Stimulated activated naive B cell treated with anti-CD40 and anti-IgM and Interleukin-4, amounts not matched to agents 10 μg/mL and 1 μg/mL and 100 μg/mL, for 72 hours (primary cell): Measurements from ENCODE around the gene LTO1.
"Not testable (repeated sequence)": the region's sequence is repeated elsewhere in the genome, so short reads cannot be mapped to it uniquely, and the experiment has no call there.

ENCODE experiments used
- ATAC-seq, 2 donors: fragments of 150-1000 bp; cut with Tn5 transposase; replicated peaks; 2 replicates each; pipeline ENCODE4 v1.10.0; 2021; ENCODE audit warnings: moderate library complexity in 1 of 2
- DNase-seq: peaks from one replicate; pipeline ENCODE4 v3.0.0; 2021
- H3K27ac Mint-ChIP-seq: one replicate; pipeline ENCODE4 v1.8.0; 2022; ENCODE audit warnings: mild to moderate bottlenecking, mixed read lengths
- H3K27me3 Mint-ChIP-seq, 2 donors: one replicate each; pipeline ENCODE4 v1.8.0; 2022; ENCODE audit warnings: mixed read lengths in 2 of 2
- H3K36me3 Mint-ChIP-seq, 2 donors: one replicate each; pipeline ENCODE4 v1.8.0; 2022; ENCODE audit warnings: mixed read lengths in 2 of 2, mild to moderate bottlenecking in 1 of 2
- H3K4me1 Mint-ChIP-seq, 2 donors: one replicate each; pipeline ENCODE4 v1.8.0; 2022; ENCODE audit warnings: mixed read lengths in 2 of 2, mild to moderate bottlenecking in 1 of 2
- H3K4me3 Mint-ChIP-seq, 2 donors: one replicate each; pipeline ENCODE4 v1.8.0; 2022; ENCODE audit warnings: mild to moderate bottlenecking in 2 of 2, mixed read lengths in 2 of 2, moderate library complexity in 1 of 2
- H3K9me3 Mint-ChIP-seq, 2 donors: one replicate each; pipeline ENCODE4 v1.8.0; 2022; ENCODE audit warnings: mixed read lengths in 2 of 2, mild to moderate bottlenecking in 1 of 2

The LTO1 gene

DNA sequence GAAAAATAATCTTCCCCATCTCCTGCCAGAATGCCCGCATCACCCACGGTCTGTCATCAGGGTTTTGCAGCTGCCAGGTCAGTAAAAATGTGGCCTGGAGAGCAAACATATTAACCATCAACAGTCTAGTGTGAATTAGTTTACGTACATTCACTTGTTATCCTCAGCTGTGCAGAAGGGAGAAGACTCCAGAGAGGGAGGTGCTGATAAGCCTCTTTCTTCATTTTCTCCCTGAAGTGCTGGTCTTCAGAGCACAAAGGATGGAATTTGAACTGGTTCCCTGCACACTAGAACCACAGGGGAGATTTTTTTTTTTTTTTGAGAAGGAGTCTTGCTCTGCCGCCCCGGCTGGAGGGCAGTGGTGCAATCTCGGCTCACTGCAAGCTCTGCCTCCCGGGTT is 20.4 kb upstream of the LTO1 start:
- Mint-ChIP-seq H3K4me1 (peaks cover 12% of the 10 kb centered on the region in 2 donors), H3K9me3 (peaks cover 4 to 8% of the 10 kb centered on the region in 2 donors), H3K4me3 (no peak overlapping the region), H3K27ac (no peak overlapping the region), H3K36me3 (no peaks in the 10 kb centered on the region), H3K27me3 (peaks cover 58 to 76% of the 10 kb centered on the region in 2 donors)
- DNase-seq (no peak), ATAC-seq (no peak)

DNA sequence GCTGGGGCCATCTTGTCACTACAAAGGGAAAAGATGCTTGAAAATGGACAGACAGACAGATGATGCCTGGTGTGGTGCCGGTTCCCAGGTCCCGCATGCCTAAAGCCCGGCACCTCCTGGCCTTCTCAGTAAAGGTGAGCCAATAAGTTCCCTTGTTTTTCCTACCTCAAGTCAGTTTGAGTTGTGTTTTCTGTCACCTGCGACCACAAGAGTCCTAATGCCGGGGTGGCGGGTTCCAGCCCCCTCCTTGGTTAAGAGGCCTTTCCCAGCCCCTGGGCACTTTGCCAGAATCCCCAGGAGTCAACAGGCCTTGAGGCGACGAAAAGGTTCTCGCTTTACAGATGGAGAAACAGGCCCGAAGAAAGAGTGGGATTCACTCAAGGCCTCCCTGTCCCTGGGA is 19.6 kb upstream of the LTO1 start:
- H3K4me1 Mint-ChIP-seq: peaks cover 12% of the 10 kb centered on the region in 2 donors
- H3K9me3 Mint-ChIP-seq: peaks cover 4 to 10% of the 10 kb centered on the region in 2 donors
- no peak overlapping the region for H3K27ac Mint-ChIP-seq
- no peak for ATAC-seq
- no peak for DNase-seq
- peaks cover 60 to 80% of the 10 kb centered on the region in 2 donors for H3K27me3 Mint-ChIP-seq
- H3K4me3 Mint-ChIP-seq: no peak overlapping the region
- no peaks in the 10 kb centered on the region for H3K36me3 Mint-ChIP-seq

- DNase-seq (no peak), ATAC-seq (no peak)
- H3K4me3 Mint-ChIP-seq: no peak overlapping the region
- peaks cover 6 to 7% of the 10 kb centered on the region in 2 donors for H3K4me1 Mint-ChIP-seq
- no peak overlapping the region for H3K27ac Mint-ChIP-seq
- H3K9me3 Mint-ChIP-seq: peaks cover 4 to 10% of the 10 kb centered on the region in 2 donors
- no peaks in the 10 kb centered on the region for H3K36me3 Mint-ChIP-seq
- peaks cover 70 to 87% of the 10 kb centered on the region in 2 donors for H3K27me3 Mint-ChIP-seq
These were observed 17.3 kb upstream of the LTO1 start for GRCh38 chr11:69692422-69692821.

DNA sequence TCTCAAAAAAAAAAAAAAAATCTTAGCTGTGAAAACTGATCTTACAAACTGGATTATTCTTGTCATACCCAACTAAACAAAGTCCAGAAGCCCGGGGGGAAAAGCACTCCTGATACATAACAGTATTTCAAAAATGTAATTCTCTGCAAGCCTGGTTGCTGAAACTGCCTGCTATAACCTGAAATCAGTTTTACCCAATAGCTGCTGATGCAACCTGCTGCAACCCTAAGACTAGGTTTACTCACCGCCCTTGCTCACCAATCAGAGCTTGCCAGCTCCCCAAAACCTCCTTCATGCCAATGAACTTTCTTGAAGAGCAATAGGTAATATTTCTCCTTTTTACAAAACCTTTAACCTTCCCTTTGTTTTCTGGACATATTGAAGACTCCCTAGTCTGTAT is 16.3 kb upstream of the LTO1 start:
- ATAC-seq (no peak), DNase-seq (no peak)
- Mint-ChIP-seq H3K4me1 (peaks cover 6 to 7% of the 10 kb centered on the region in 2 donors), H3K27ac (no peak overlapping the region), H3K36me3 (no peaks in the 10 kb centered on the region), H3K4me3 (no peak overlapping the region), H3K27me3 (peaks cover 65 to 84% of the 10 kb centered on the region in 2 donors), H3K9me3 (peaks cover 4 to 10% of the 10 kb centered on the region in 2 donors)

- Mint-ChIP-seq H3K27ac (no peak overlapping the region), H3K4me1 (peaks cover 11 to 18% of the 10 kb centered on the region in 2 donors), H3K9me3 (peaks cover 4 to 10% of the 10 kb centered on the region in 2 donors), H3K36me3 (no peaks in the 10 kb centered on the region), H3K27me3 (peaks cover 66 to 83% of the 10 kb centered on the region in 2 donors), H3K4me3 (no peak overlapping the region)
- DNase-seq (no peak), ATAC-seq (no peak)
These were observed 14.5 kb upstream of the LTO1 start for GRCh38 chr11:69689484-69690319.

DNA sequence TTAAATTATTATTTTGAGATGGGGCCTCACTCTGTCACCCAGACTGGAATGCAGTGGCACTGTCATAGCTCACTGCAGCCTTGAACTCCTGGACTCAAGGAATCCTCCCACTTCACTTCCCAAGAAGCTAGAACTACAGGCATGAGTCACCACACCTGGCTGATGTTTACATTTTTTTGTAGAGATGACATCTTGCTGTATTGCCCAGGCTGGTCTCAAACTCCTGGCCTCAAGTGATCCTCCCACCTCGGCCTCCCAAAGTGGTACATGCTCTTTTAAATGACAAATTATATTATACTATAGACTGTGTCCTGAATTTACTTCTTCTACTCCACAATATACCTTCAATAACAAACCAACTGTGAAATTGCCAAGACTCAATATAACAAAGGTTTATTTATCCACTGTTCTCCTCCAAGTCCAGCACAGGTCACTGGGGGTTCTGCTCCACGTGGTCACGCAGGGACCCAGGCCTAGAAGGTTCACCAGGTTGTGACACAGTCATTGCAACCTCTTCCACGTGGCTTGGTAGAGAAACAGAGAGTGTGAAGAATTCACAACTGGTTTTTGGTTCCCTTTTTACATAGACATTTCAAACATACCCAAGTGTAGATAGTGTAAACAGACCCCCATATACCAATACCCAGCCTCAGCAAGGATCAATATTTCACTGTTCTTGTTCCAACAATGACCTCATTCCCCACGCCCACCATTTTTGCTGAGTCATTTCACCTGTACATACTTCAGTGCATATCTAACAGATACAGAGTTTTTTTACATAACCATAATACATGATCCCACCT is 13.0 kb upstream of the LTO1 start:
- peaks cover 60 to 77% of the 10 kb centered on the region in 2 donors for H3K27me3 Mint-ChIP-seq
- H3K27ac Mint-ChIP-seq, DNase-seq, H3K9me3 Mint-ChIP-seq, H3K4me3 Mint-ChIP-seq, H3K36me3 Mint-ChIP-seq: not testable (repeated sequence)
- ATAC-seq: peak in 1 of 2 donors; percentile 28
- H3K4me1 Mint-ChIP-seq: peaks cover 11 to 18% of the 10 kb centered on the region in 2 donors

- no peak for ATAC-seq
- no peak overlapping the region for H3K27ac Mint-ChIP-seq
- H3K4me1 Mint-ChIP-seq: peaks cover 11 to 18% of the 10 kb centered on the region in 2 donors
- peaks cover 51 to 64% of the 10 kb centered on the region in 2 donors for H3K27me3 Mint-ChIP-seq
- no peak for DNase-seq
- H3K4me3 Mint-ChIP-seq: no peak overlapping the region
- no peaks in the 10 kb centered on the region for H3K36me3 Mint-ChIP-seq
- peaks cover 1 to 4% of the 10 kb centered on the region in 2 donors for H3K9me3 Mint-ChIP-seq
These were observed 11.7 kb upstream of the LTO1 start for GRCh38 chr11:69686856-69687255.

DNA sequence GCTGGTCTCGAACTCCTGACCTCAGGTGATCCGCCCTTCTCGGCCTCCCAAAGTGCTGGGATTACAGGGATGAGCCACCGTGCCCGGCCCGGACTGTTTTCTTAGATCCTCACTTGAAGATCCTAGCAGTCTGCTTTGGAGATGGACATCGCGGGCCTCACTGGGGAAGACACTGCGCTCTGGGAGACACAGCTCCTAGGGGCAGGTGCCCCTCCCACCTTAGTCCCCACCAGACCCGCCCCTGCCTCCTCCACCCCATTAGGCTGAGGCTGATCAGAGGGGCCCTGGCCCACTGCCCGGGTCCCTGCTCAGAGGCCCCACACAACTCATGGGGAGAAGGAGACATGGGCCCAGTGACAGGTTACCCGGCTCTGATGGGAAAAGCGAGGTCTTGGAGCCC is 11.3 kb upstream of the LTO1 start:
- no peaks in the 10 kb centered on the region for H3K36me3 Mint-ChIP-seq
- peaks cover 51 to 60% of the 10 kb centered on the region in 2 donors for H3K27me3 Mint-ChIP-seq
- no peak for DNase-seq
- H3K27ac Mint-ChIP-seq: no peak overlapping the region
- H3K4me1 Mint-ChIP-seq: peaks cover 11 to 18% of the 10 kb centered on the region in 2 donors
- peaks cover 1 to 4% of the 10 kb centered on the region in 2 donors for H3K9me3 Mint-ChIP-seq
- no peak overlapping the region for H3K4me3 Mint-ChIP-seq
- no peak for ATAC-seq

DNA sequence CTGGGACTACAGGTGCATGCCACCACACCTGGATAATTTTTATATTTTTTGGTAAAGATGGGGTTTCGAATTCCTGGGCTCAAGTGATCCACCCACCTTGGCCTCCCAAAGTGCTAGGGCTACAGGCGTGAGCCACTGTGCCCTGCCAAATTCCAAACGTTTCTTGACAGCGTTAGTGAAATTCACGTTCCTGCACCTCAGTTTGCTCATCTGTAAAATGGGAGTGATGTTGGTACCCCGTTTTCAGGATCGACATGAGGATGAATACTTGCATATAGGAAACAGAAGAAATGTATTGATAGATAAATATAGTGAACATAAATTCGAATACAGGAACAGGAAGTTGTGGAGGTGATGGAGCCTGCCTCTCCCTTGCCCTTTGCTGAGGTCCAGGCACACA is 10.2 kb upstream of the LTO1 start:
- peaks cover 8 to 18% of the 10 kb centered on the region in 2 donors for H3K4me1 Mint-ChIP-seq
- peak overlapping the region; percentile 39 to 47 for H3K4me3 Mint-ChIP-seq
- H3K36me3 Mint-ChIP-seq: no peaks in the 10 kb centered on the region
- DNase-seq (no peak), ATAC-seq (no peak)
- peaks cover 0 to 1% of the 10 kb centered on the region in 2 donors for H3K9me3 Mint-ChIP-seq
- no peak overlapping the region for H3K27ac Mint-ChIP-seq
- peaks cover 47 to 55% of the 10 kb centered on the region in 2 donors for H3K27me3 Mint-ChIP-seq

GRCh38 chr11:69684651-69685050 is 9.5 kb upstream of the LTO1 start:
- no peak for ATAC-seq
- no peak overlapping the region for H3K27ac Mint-ChIP-seq

GRCh38 chr11:69683764-69684333 is 8.7 kb upstream of the LTO1 start:
- no peak for DNase-seq
- ATAC-seq: no peak
- no peak overlapping the region for H3K27ac Mint-ChIP-seq
- H3K4me3 Mint-ChIP-seq: no peak overlapping the region
- H3K27me3 Mint-ChIP-seq: peaks cover 37 to 40% of the 10 kb centered on the region in 2 donors
- peaks cover 0 to 1% of the 10 kb centered on the region in 2 donors for H3K9me3 Mint-ChIP-seq
- no peaks in the 10 kb centered on the region for H3K36me3 Mint-ChIP-seq
- H3K4me1 Mint-ChIP-seq: peaks cover 8 to 18% of the 10 kb centered on the region in 2 donors

More at GRCh38 chr11:69684651-69685050, 9.5 kb upstream of the LTO1 start:
- no peak for DNase-seq
- H3K27me3 Mint-ChIP-seq: peaks cover 42 to 48% of the 10 kb centered on the region in 2 donors
- no peak overlapping the region for H3K4me3 Mint-ChIP-seq
- peaks cover 8 to 18% of the 10 kb centered on the region in 2 donors for H3K4me1 Mint-ChIP-seq
- no peaks in the 10 kb centered on the region for H3K36me3 Mint-ChIP-seq
- peaks cover 0 to 1% of the 10 kb centered on the region in 2 donors for H3K9me3 Mint-ChIP-seq

DNA sequence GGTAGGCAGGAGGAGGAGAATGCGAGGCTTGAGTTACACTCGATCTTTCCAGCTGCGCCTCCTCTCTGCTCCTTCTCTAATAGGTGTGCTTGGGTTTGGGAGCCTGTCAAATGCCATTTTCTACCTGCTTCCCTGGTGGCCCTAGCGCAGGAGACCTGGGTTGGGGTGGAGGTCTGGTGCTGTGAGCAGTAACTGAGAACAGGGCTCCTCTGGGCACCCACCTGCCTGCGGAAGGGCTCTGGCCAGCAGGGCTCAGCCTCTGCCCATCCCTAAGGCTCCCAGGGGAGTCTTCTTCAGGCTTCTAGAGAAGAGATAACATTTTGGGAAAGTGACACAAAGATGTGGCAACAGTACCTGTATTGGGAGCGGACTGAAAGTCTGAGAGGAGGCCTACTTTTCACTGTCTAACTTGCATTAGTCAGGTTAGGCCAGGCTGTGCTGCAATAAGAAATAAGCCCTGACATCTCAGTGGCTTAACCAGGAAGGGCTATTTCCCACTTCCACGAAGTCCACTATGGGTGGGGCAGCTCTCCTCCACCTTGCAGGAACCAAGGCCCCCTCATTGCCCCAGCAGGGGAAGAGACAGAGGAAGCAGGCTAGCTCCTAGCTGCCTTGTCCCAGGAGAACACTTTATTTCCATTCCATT is 7.7 kb upstream of the LTO1 start:
- H3K36me3 Mint-ChIP-seq: no peaks in the 10 kb centered on the region
- H3K4me1 Mint-ChIP-seq: peaks cover 5 to 11% of the 10 kb centered on the region in 2 donors
- no peak overlapping the region for H3K4me3 Mint-ChIP-seq
- no peak for DNase-seq
- no peak for ATAC-seq
- H3K9me3 Mint-ChIP-seq: peaks cover 0 to 1% of the 10 kb centered on the region in 2 donors
- peaks cover 28 to 32% of the 10 kb centered on the region in 2 donors for H3K27me3 Mint-ChIP-seq
- H3K27ac Mint-ChIP-seq: no peak overlapping the region

DNA sequence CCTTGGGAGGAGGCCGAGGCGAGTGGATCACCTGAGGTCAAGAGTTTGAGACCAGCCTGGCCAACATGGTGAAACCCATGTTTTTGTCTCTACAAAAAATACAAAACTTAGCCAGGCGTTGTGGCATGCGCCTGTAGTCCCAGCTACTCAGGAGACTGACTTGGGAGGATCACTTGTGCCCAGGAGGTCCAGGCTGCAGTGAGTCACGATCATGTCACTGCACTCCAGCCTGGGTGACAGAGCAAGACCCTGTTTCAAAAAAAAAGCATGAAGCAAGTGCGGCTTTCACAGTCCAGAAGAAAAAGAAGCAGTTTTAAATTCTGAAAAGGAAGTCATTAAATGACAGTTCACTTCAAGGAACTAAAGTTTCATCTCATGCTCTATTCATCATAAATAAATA is 7.1 kb upstream of the LTO1 start:
- no peaks in the 10 kb centered on the region for H3K36me3 Mint-ChIP-seq
- H3K27me3 Mint-ChIP-seq: peaks cover 28 to 30% of the 10 kb centered on the region in 2 donors
- peaks cover 5 to 11% of the 10 kb centered on the region in 2 donors for H3K4me1 Mint-ChIP-seq
- DNase-seq (no peak), ATAC-seq (no peak)
- H3K9me3 Mint-ChIP-seq: peaks cover 0 to 1% of the 10 kb centered on the region in 2 donors
- peak overlapping the region; percentile 49 for H3K27ac Mint-ChIP-seq
- H3K4me3 Mint-ChIP-seq: no peak overlapping the region

DNA sequence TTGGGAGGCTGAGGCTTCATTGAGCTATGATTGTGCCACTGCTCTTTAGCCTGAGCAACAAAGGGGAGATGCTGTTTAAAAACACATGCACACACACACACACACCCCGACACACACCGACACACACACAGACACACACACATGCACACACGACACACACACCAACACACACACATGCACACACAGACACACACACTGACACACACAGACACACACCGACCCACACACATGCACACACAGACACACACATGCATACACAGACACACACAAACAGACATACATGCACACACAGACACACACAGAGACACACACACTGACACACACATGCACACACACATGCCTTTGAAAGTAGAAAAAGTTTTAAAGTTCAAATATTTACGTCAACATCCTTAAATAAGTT is 5.5 kb upstream of the LTO1 start:
- Mint-ChIP-seq H3K9me3 (peaks cover 0 to 1% of the 10 kb centered on the region in 2 donors), H3K4me3 (no peak overlapping the region), H3K27ac (no peak overlapping the region), H3K27me3 (peaks cover 17 to 19% of the 10 kb centered on the region in 2 donors), H3K36me3 (no peaks in the 10 kb centered on the region), H3K4me1 (peaks cover 2 to 6% of the 10 kb centered on the region in 2 donors)
- ATAC-seq: no peak
- no peak for DNase-seq
